ENCODE measurements around the gene MRM2.

GRCh38 chr7:2260820-2261219 lies 18.8 kb upstream of the MRM2 start:
- TF ChIP-seq TAF1 (IDR thresholded peaks at IDR 0.05; ENCODE audit: low read depth, low read length) (no peak), POLR2A (IDR thresholded peaks at IDR 0.05; ENCODE audit: low read depth, low read length) (no peak), POLR2AphosphoS5 (IDR thresholded peaks at IDR 0.05; ENCODE audit: low read depth, low read length) (no peak), SPI1 (IDR thresholded peaks at IDR 0.05; ENCODE audit: low read depth, low read length) (no peak)
